DND-41 (cell line): ENCODE data around the gene FBXO3.
A peak's percentile ranks its signal among the peaks of the same experiment; 100 is the strongest.

ENCODE experiments used
- ATAC-seq: fragments of 200-7000 bp; cut with Tn5 transposase; 3 replicates; pipeline ENCODE4 v1.9.1; 2021; ENCODE audit warnings: low read depth; ENCODE audit not compliant: insufficient read depth
- DNase-seq: peaks from one replicate; pipeline ENCODE4 v3.0.0-alpha.2; 2020
- H2AFZ ChIP-seq: 2 replicates; pipeline ENCODE4 v1.6.0; 2012; ENCODE audit warnings: low read depth, low read length
- H3K27ac ChIP-seq: 2 replicates; pipeline ENCODE4 v1.5.1; 2012; ENCODE audit warnings: low read length, inconsistent platforms
- H3K27me3 ChIP-seq: fragments of 200-600 bp; sonication (generic); 2 replicates; pipeline ENCODE4 v1.6.0; 2012; ENCODE audit warnings: low read length, mild to moderate bottlenecking, inconsistent platforms; ENCODE audit not compliant: insufficient read depth, poor library complexity
- H3K36me3 ChIP-seq: 2 replicates; pipeline ENCODE4 v1.5.1; 2012; ENCODE audit warnings: low read length, inconsistent platforms; ENCODE audit not compliant: insufficient read depth
- H3K4me1 ChIP-seq: 2 replicates; pipeline ENCODE4 v1.5.1; 2012; ENCODE audit warnings: mild to moderate bottlenecking, low read length; ENCODE audit not compliant: insufficient read depth
- H3K4me2 ChIP-seq: 2 replicates; pipeline ENCODE4 v1.6.0; 2012; ENCODE audit warnings: mild to moderate bottlenecking, moderate library complexity, low read length, inconsistent platforms; ENCODE audit not compliant: insufficient read depth
- H3K4me3 ChIP-seq, 2 experiments: fragments of 200-600 bp in 1 of 2; shearing (Covaris generic) in 1 of 2; 2 replicates each; pipeline ENCODE4 v1.5.1; 2012 to 2016; ENCODE audit warnings: inconsistent platforms in 2 of 2, low read length in 2 of 2, mild to moderate bottlenecking in 2 of 2, low read depth in 1 of 2, moderate library complexity in 1 of 2
- H3K79me2 ChIP-seq: 2 replicates; pipeline ENCODE4 v1.6.0; 2012; ENCODE audit warnings: low read length, inconsistent platforms; ENCODE audit not compliant: insufficient read depth
- H3K9ac ChIP-seq: 2 replicates; pipeline ENCODE4 v1.6.0; 2012; ENCODE audit warnings: low read depth, mild to moderate bottlenecking, inconsistent platforms, low read length, moderate library complexity
- H3K9me3 ChIP-seq: 2 replicates; pipeline ENCODE4 v1.5.1; 2012; ENCODE audit warnings: low read length, moderate library complexity, mild to moderate bottlenecking, inconsistent platforms; ENCODE audit not compliant: insufficient read depth, severe bottlenecking
- H4K20me1 ChIP-seq: 2 replicates; pipeline ENCODE4 v1.6.0; 2012; ENCODE audit warnings: low read length; ENCODE audit not compliant: insufficient read depth
- CTCF ChIP-seq: IDR thresholded peaks from 2 replicates; pipeline ENCODE4 v1.5.1; 2012; ENCODE audit warnings: borderline replicate concordance, low read length, moderate library complexity, mild to moderate bottlenecking; ENCODE audit not compliant: poor library complexity, severe bottlenecking; ENCODE audit errors: extremely low read depth
- EZH2 ChIP-seq: IDR thresholded peaks from 3 replicates; pipeline ENCODE4 v1.6.1; 2012; ENCODE audit warnings: borderline replicate concordance, low read depth, mild to moderate bottlenecking, moderate library complexity, low read length, inconsistent platforms; ENCODE audit not compliant: severe bottlenecking

Gene FBXO3

GRCh38 chr11:33736148-33736812 is 38.0 kb downstream of the FBXO3 start, which contains the start of gene CD59:
TSS of gene CD59 (minus strand) at chr11:33736423. CDS start at chr11:33722445, 13,978 bp downstream.
- Histone ChIP-seq H4K20me1 (no peaks in the 10 kb centered on the region), H2AFZ (peak within 1 kb of the TSS; percentile 54), H3K9me3 (no peaks in the 10 kb centered on the region), H3K4me1 (peaks cover 15% of the 10 kb centered on the region), H3K27me3 (peaks cover 19% of the 10 kb centered on the region), H3K79me2 (no peaks in the 10 kb centered on the region), H3K4me2 (peak within 1 kb of the TSS; percentile 64), H3K4me3 (peak within 1 kb of the TSS; percentile 30 to 58; a peak in 3 of 4 replicates), H3K36me3 (no peaks in the 10 kb centered on the region), H3K9ac (peak within 1 kb of the TSS; percentile 58), H3K27ac (no peak within 1 kb of the TSS)
- peak; percentile 84 for ATAC-seq
- TF ChIP-seq CTCF (no peak), EZH2 (no peak)
- DNase-seq, result peak; percentile 74

GRCh38 chr11:33735271-33736147 is 38.8 kb downstream of the FBXO3 start:
- Histone ChIP-seq H3K4me2 (peak overlapping the region; percentile 64), H4K20me1 (no peaks in the 10 kb centered on the region), H3K9ac (peak overlapping the region; percentile 58), H3K36me3 (no peaks in the 10 kb centered on the region), H3K79me2 (no peaks in the 10 kb centered on the region), H3K9me3 (no peaks in the 10 kb centered on the region), H3K27ac (no peak overlapping the region), H3K4me3 (peak overlapping the region; percentile 30 to 58; a peak in 3 of 4 replicates), H2AFZ (peak overlapping the region; percentile 54), H3K4me1 (peaks cover 15% of the 10 kb centered on the region), H3K27me3 (peaks cover 19% of the 10 kb centered on the region)
- TF ChIP-seq CTCF (no peak), EZH2 (no peak)
- ATAC-seq (peak; percentile 52), DNase-seq (peak; percentile 29)

GRCh38 chr11:33734441-33735270 is 39.7 kb downstream of the FBXO3 start:
- Histone ChIP-seq H3K27ac (no peak overlapping the region), H3K4me3 (peak overlapping the region in 1 of 2 experiments; percentile 58; a peak in 1 of 4 replicates), H3K79me2 (no peaks in the 10 kb centered on the region), H3K27me3 (peaks cover 19% of the 10 kb centered on the region), H4K20me1 (no peaks in the 10 kb centered on the region), H3K4me1 (peaks cover 15% of the 10 kb centered on the region), H3K4me2 (peak overlapping the region; percentile 64), H3K9me3 (no peaks in the 10 kb centered on the region), H3K9ac (no peak overlapping the region), H3K36me3 (no peaks in the 10 kb centered on the region), H2AFZ (no peak overlapping the region)
- no peak for ATAC-seq
- TF ChIP-seq EZH2 (no peak), CTCF (no peak)
- no peak for DNase-seq
